H1 (cell line): ENCODE results near the gene CHCHD3. TPM values are rescaled to one million over a fixed set of nuclear protein-coding genes. Genes with fewer than 3 reads are reported as not detected.

Experiments
- ASH2L ChIP-seq: fragments of 200-600, 300-600 bp; sonication (generic); IDR thresholded peaks from one replicate; pipeline ENCODE4 v1.7.1; 2017; ENCODE audit warnings: low read length
- KDM4A ChIP-seq: IDR thresholded peaks from one replicate; pipeline ENCODE4 v1.7.1; 2012; ENCODE audit warnings: low read depth, mild to moderate bottlenecking, moderate library complexity, low read length, inconsistent platforms; ENCODE audit not compliant: severe bottlenecking
- RXRA ChIP-seq: IDR thresholded peaks from 2 replicates; pipeline ENCODE4 v1.6.1; 2011; ENCODE audit warnings: low read depth, mild to moderate bottlenecking, low read length, moderate library complexity; ENCODE audit not compliant: insufficient read depth
- SUZ12 ChIP-seq: fragments of 200-600 bp; sonication (generic); IDR thresholded peaks from 2 replicates; pipeline ENCODE4 v1.6.1; 2012; ENCODE audit warnings: mild to moderate bottlenecking, inconsistent platforms, low read length, moderate library complexity, mixed read lengths
- polyA plus RNA-seq, 7 experiments: library from polyadenylated mRNA; depleted of rRNA in 3 of 7; stranded (reverse) in 5 of 7; unstranded in 2 of 7; fragments of >200 nt in 5 of 7; fragments of 200-250 nt in 2 of 7; gene quantifications; 1 replicate in 5 of 7; 2 replicates in 1 of 7; 4 replicates in 1 of 7; pipeline versions ENCODE4 v1.2.1 to v1.2.3, GENCODE V29; 2011 to 2013; ENCODE audit warnings: missing spikeins in 2 of 7, mixed read lengths in 2 of 7
- total RNA-seq: library from RNA; stranded (reverse); fragmentation: NEBNext Ultra II Directional; extraction: Animal tissue kit (Norgen Biotek cat#: 25700); gene quantifications from 2 replicates; pipeline ENCODE4 v1.2.1, GENCODE V29; 2021
- TF ChIP-seq, protein P1 (sequence below): IDR thresholded peaks from 2 replicates; pipeline ENCODE4 v1.6.1; 2012; ENCODE audit warnings: low read length, inconsistent platforms
- TF ChIP-seq, protein P2 (sequence below): IDR thresholded peaks from 2 replicates; pipeline ENCODE4 v1.6.1; 2012; ENCODE audit warnings: inconsistent platforms

The CHCHD3 gene
- total and polyA plus RNA-seq, 2 of the 8 experiments (the other 6 are each of a cell fraction or from before 2014, with no cell fraction given), result 42.9 to 137 TPM

GRCh38 chr7:132991615-132992587 lies 90.0 kb downstream of the CHCHD3 start (continued):
- TF ChIP-seq KDM4A, result no peak
- TF ChIP-seq ASH2L, result no peak
- no peak for TF ChIP-seq RXRA
- TF ChIP-seq SUZ12, result no peak
- TF ChIP-seq, protein P1, sequence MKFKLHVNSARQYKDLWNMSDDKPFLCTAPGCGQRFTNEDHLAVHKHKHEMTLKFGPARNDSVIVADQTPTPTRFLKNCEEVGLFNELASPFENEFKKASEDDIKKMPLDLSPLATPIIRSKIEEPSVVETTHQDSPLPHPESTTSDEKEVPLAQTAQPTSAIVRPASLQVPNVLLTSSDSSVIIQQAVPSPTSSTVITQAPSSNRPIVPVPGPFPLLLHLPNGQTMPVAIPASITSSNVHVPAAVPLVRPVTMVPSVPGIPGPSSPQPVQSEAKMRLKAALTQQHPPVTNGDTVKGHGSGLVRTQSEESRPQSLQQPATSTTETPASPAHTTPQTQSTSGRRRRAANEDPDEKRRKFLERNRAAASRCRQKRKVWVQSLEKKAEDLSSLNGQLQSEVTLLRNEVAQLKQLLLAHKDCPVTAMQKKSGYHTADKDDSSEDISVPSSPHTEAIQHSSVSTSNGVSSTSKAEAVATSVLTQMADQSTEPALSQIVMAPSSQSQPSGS, result no peak
- TF ChIP-seq, protein P2, sequence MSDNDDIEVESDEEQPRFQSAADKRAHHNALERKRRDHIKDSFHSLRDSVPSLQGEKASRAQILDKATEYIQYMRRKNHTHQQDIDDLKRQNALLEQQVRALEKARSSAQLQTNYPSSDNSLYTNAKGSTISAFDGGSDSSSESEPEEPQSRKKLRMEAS, result no peak
